ENCODE results near the gene GRB2. TPM values are rescaled to one million over a fixed set of nuclear protein-coding genes. Genes with fewer than 3 reads are reported as not detected.
A peak's percentile ranks its signal among the peaks of the same experiment; 100 is the strongest.
"Not testable (repeated sequence)": the region's sequence is repeated elsewhere in the genome, so short reads cannot be mapped to it uniquely, and the experiment has no call there.

GRB2 gene
- total RNA-seq, 1 donor from 2014 or later: 77.5 TPM

- TF ChIP-seq CTCF (conservative IDR thresholded peaks at IDR 0.05; ENCODE audit: low read depth, low read length): no peak
- no peak for DNase-seq (ENCODE audit: low read depth)
Observed at GRCh38 chr17:75442168-75443103, 37.0 kb upstream of the GRB2 start.

GRCh38 chr17:75440738-75441448 lies 35.4 kb upstream of the GRB2 start:
- no peak overlapping the region for H3K4me3 ChIP-seq (ENCODE audit: low read depth, low read length)
- no peak for DNase-seq (ENCODE audit: low read depth)
- TF ChIP-seq CTCF (conservative IDR thresholded peaks at IDR 0.05; ENCODE audit: low read depth, low read length): no peak

More at GRCh38 chr17:75442168-75443103, 37.0 kb upstream of the GRB2 start:
- no peak overlapping the region for H3K4me3 ChIP-seq (ENCODE audit: low read depth, low read length)

- no peak for DNase-seq (ENCODE audit: low read depth)
- no peak for TF ChIP-seq CTCF (conservative IDR thresholded peaks at IDR 0.05; ENCODE audit: low read depth, low read length)
Observed at GRCh38 chr17:75439287-75439686, 33.8 kb upstream of the GRB2 start.

GRCh38 chr17:75437404-75437803 lies 31.9 kb upstream of the GRB2 start:
- not testable (repeated sequence) for H3K4me3 ChIP-seq (ENCODE audit: low read depth, low read length); DNase-seq (ENCODE audit: low read depth)

More at GRCh38 chr17:75439287-75439686, 33.8 kb upstream of the GRB2 start:
- no peak overlapping the region for H3K4me3 ChIP-seq (ENCODE audit: low read depth, low read length)

GRCh38 chr17:75434433-75434832 lies 29.0 kb upstream of the GRB2 start:
- not testable (repeated sequence) for H3K4me3 ChIP-seq (ENCODE audit: low read depth, low read length); DNase-seq (ENCODE audit: low read depth)

GRCh38 chr17:75433218-75433783 lies 27.8 kb upstream of the GRB2 start:
- TF ChIP-seq CTCF (conservative IDR thresholded peaks at IDR 0.05; ENCODE audit: low read depth, low read length): no peak
- H3K4me3 ChIP-seq (ENCODE audit: low read depth, low read length): no peak overlapping the region

GRCh38 chr17:75430159-75430974 lies 24.9 kb upstream of the GRB2 start:
- no peak overlapping the region for H3K4me3 ChIP-seq (ENCODE audit: low read depth, low read length)
- TF ChIP-seq CTCF (conservative IDR thresholded peaks at IDR 0.05; ENCODE audit: low read depth, low read length): no peak
- DNase-seq (ENCODE audit: low read depth): peak; percentile 76

More at GRCh38 chr17:75433218-75433783, 27.8 kb upstream of the GRB2 start:
- no peak for DNase-seq (ENCODE audit: low read depth)

Data from epithelial cell of proximal tubule (primary cell).